Measurements from ENCODE around the gene ANKRD6.

- TF ChIP-seq CTCF (IDR thresholded peaks at IDR 0.05) (no peak), POLR2A (IDR thresholded peaks at IDR 0.05) (no peak)
Measured at GRCh38 chr6:89642956-89643355, 210.0 kb downstream of the ANKRD6 start.
